Neuronal stem cell (in vitro differentiated cells): ENCODE data around the gene PCDHA8.
"Not testable (repeated sequence)": the region's sequence is repeated elsewhere in the genome, so short reads cannot be mapped to it uniquely, and the experiment has no call there.

Experiments
- DNase-seq: peaks from one replicate; pipeline ENCODE4 v3.0.0-alpha.2; 2013; ENCODE audit warnings: low spot score
- H2AFZ ChIP-seq: one replicate; pipeline ENCODE4 v1.6.1; 2013; ENCODE audit warnings: mild to moderate bottlenecking, low read length, inconsistent platforms
- H2AK5ac ChIP-seq: 2 replicates; pipeline ENCODE4 v1.6.1; 2013; ENCODE audit warnings: low read depth, mild to moderate bottlenecking, inconsistent platforms, low read length, moderate library complexity, mixed read lengths
- H2BK120ac ChIP-seq: 2 replicates; pipeline ENCODE4 v1.6.1; 2013; ENCODE audit warnings: low read depth, mild to moderate bottlenecking, inconsistent platforms, low read length, moderate library complexity, mixed read lengths
- H2BK12ac ChIP-seq: one replicate; pipeline ENCODE4 v1.6.1; 2013; ENCODE audit warnings: low read length, inconsistent platforms
- H2BK15ac ChIP-seq: 2 replicates; pipeline ENCODE4 v1.6.1; 2013; ENCODE audit warnings: mild to moderate bottlenecking, low read length, inconsistent platforms, mixed read lengths
- H2BK5ac ChIP-seq: one replicate; pipeline ENCODE4 v1.6.1; 2013; ENCODE audit warnings: inconsistent platforms, mild to moderate bottlenecking, low read length, moderate library complexity
- H3K14ac ChIP-seq: one replicate; pipeline ENCODE4 v1.6.1; 2013; ENCODE audit warnings: low read length, inconsistent platforms
- H3K18ac ChIP-seq: 2 replicates; pipeline ENCODE4 v1.6.1; 2013; ENCODE audit warnings: low read length, inconsistent platforms
- H3K23ac ChIP-seq: 2 replicates; pipeline ENCODE4 v1.6.1; 2013; ENCODE audit warnings: low read depth, mild to moderate bottlenecking, mixed read lengths, low read length, inconsistent platforms; ENCODE audit not compliant: poor library complexity
- H3K27ac ChIP-seq: replicated peaks from 3 replicates; pipeline ENCODE4 v1.5.1; 2013; ENCODE audit warnings: low read length, inconsistent platforms
- H3K27me3 ChIP-seq, 3 experiments: 2 replicates each; pipeline ENCODE4 v1.6.1; 2013; ENCODE audit warnings: low read length in 3 of 3, mild to moderate bottlenecking in 2 of 3, inconsistent platforms in 1 of 3, low read depth in 1 of 3, mixed read lengths in 1 of 3, moderate library complexity in 1 of 3; ENCODE audit not compliant: control insufficient read depth in 3 of 3, insufficient read depth in 3 of 3
- H3K36me3 ChIP-seq, 2 donors: replicated peaks in 1 of 2; 2 replicates each; pipeline ENCODE4 v1.6.1; 2013; ENCODE audit warnings: low read length in 2 of 2; ENCODE audit not compliant: control insufficient read depth in 2 of 2, insufficient read depth in 2 of 2
- H3K4ac ChIP-seq: 2 replicates; pipeline ENCODE4 v1.6.1; 2013; ENCODE audit warnings: inconsistent platforms, mild to moderate bottlenecking, low read length, moderate library complexity
- H3K4me1 ChIP-seq, 2 donors: 1 replicate in 1 of 2; 2 replicates in 1 of 2; pipeline ENCODE4 v1.6.1; 2013; ENCODE audit warnings: low read length in 2 of 2, low read depth in 1 of 2; ENCODE audit not compliant: control insufficient read depth in 2 of 2, insufficient read depth in 1 of 2
- H3K4me2 ChIP-seq: one replicate; pipeline ENCODE4 v1.6.1; 2013; ENCODE audit warnings: mild to moderate bottlenecking, low read length, inconsistent platforms; ENCODE audit not compliant: insufficient read depth, poor library complexity, severe bottlenecking
- H3K4me3 ChIP-seq, 2 donors: 2 replicates each; pipeline ENCODE4 v1.5.1; 2013; ENCODE audit warnings: low read length in 2 of 2, mild to moderate bottlenecking in 2 of 2, inconsistent platforms in 1 of 2, moderate library complexity in 1 of 2
- H3K79me1 ChIP-seq: one replicate; pipeline ENCODE4 v1.6.1; 2013; ENCODE audit warnings: low read depth, mild to moderate bottlenecking, inconsistent platforms, low read length, moderate library complexity
- H3K9ac ChIP-seq: one replicate; pipeline ENCODE4 v1.6.1; 2013; ENCODE audit warnings: mild to moderate bottlenecking, low read depth, low read length, inconsistent platforms; ENCODE audit not compliant: poor library complexity
- H3K9me3 ChIP-seq, 2 donors: replicated peaks in 1 of 2; 2 replicates each; pipeline versions ENCODE3 to v1.6.1; 2013; ENCODE audit warnings: low read length in 2 of 2, mild to moderate bottlenecking in 2 of 2, inconsistent platforms in 1 of 2, low read depth in 1 of 2, mixed read lengths in 1 of 2, moderate library complexity in 1 of 2; ENCODE audit not compliant: control insufficient read depth in 2 of 2, insufficient read depth in 1 of 2
- H4K8ac ChIP-seq: one replicate; pipeline ENCODE4 v1.6.1; 2013; ENCODE audit warnings: low read depth, mild to moderate bottlenecking, inconsistent platforms, low read length, moderate library complexity
- H4K91ac ChIP-seq: one replicate; pipeline ENCODE4 v1.6.1; 2013; ENCODE audit warnings: low read length, low read depth, mild to moderate bottlenecking, inconsistent platforms; ENCODE audit not compliant: poor library complexity
- WGBS, 2 donors: extraction: QIAGEN DNeasy Blood & Tissue Kit; methylation state at CpG; one replicate each; pipeline ENCODE4 v1.1.7; 2013; ENCODE audit warnings: missing lambda C conversion rate in 2 of 2, mixed read lengths in 1 of 2; ENCODE audit not compliant: insufficient read length in 2 of 2, insufficient replicate concordance in 1 of 2; ENCODE audit errors: extremely low coverage in 2 of 2; 5-methylcytosine and 5-hydroxymethylcytosine counted together

PCDHA8 gene

DNA sequence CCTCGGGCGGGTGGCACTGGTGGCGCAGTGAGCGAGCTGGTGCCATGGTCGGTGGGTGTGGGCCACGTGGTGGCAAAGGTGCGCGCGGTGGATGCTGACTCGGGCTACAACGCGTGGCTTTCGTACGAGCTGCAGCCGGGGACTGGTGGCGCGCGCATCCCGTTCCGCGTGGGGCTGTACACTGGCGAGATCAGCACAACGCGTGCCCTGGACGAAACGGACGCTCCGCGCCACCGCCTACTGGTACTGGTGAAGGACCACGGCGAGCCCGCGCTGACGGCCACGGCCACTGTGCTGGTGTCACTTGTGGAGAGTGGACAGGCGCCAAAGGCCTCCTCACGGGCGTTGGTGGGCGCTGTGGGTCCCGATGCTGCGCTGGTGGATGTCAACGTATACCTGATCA, 32.1 kb upstream of the PCDHA8 start:
- Histone ChIP-seq H3K36me3 (peaks cover 4 to 10% of the 10 kb centered on the region in 2 donors), H2BK15ac (no peak overlapping the region), H3K4me3 (no peak overlapping the region), H3K9me3 (peaks cover 12 to 38% of the 10 kb centered on the region in 2 donors), H3K27ac (no peak overlapping the region), H3K4me2 (no peak overlapping the region), H4K91ac (no peak overlapping the region), H3K27me3 (no peaks in the 10 kb centered on the region), H3K23ac (peak overlapping the region; percentile 91), H2AFZ (no peak overlapping the region), H2BK5ac (no peak overlapping the region), H2BK120ac (no peak overlapping the region), H3K79me1 (peaks cover 9% of the 10 kb centered on the region), H4K8ac (no peak overlapping the region), H3K4ac (no peak overlapping the region), H2BK12ac (no peak overlapping the region), H2AK5ac (no peak overlapping the region), H3K4me1 (no peaks in the 10 kb centered on the region), H3K9ac (peak overlapping the region; percentile 60), H3K18ac (no peak overlapping the region), H3K14ac (no peak overlapping the region)
- DNase-seq = no peak
- no CpG with 5 or more reads among the region's 43 CpGs for WGBS, 2 donors

DNA sequence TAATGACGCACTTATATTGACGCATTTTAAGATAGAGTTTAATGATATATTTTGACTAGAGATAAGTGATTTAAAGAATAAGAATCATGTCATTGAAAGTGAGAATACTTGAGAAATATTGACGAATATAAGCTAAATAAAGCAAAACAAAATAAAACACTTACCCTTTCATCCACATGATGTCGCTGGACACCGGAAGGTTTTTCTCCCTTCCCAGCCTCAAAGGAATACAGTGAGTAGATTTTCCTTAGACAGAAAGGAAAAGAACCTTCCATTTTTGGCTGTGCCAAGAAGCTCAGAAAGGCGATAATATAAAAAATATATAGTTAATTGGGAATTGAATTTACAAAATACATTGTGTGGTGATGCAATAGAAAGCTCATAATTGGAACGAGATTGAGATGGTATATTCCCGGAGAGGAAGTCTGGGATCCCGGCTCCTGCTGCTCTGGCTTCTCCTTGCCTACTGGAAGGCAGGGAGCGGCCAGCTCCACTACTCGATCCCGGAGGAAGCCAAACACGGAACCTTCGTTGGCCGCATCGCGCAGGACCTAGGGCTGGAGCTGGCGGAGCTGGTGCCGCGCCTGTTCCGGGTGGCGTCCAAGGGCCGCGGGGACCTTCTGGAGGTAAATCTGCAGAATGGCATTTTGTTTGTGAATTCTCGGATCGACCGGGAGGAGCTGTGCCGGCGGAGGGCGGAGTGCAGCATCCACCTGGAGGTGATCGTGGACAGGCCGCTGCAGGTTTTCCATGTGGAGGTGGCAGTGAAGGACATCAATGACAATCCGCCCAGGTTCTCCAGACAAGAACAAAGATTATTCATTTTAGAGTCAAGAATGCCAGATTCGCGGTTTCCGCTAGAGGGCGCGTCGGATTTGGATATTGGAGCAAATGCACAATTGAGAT, 19.4 kb upstream of the PCDHA8 start, which contains the start of gene PCDHA5:
Gene PCDHA5, plus strand, starts transcription at position 239 of the 906 bp plus-strand sequence.
- H3K4me1 ChIP-seq = no peaks in the 10 kb centered on the region
- H3K36me3 ChIP-seq = peaks cover 3 to 44% of the 10 kb centered on the region in 2 donors
- no peak within 1 kb of the TSS for H3K27ac ChIP-seq
- no peak within 1 kb of the TSS for H2BK120ac ChIP-seq
- H2BK12ac ChIP-seq = no peak within 1 kb of the TSS
- no peaks in the 10 kb centered on the region for H3K27me3 ChIP-seq
- H3K4ac ChIP-seq = no peak within 1 kb of the TSS
- no peak within 1 kb of the TSS for H3K9ac ChIP-seq
- H3K23ac ChIP-seq = no peak within 1 kb of the TSS
- H3K79me1 ChIP-seq = peaks cover 4% of the 10 kb centered on the region
- H2BK5ac ChIP-seq = no peak within 1 kb of the TSS
- H3K9me3 ChIP-seq = peaks cover 10 to 51% of the 10 kb centered on the region in 2 donors
- no peak within 1 kb of the TSS for H2AK5ac ChIP-seq
- H3K14ac ChIP-seq = no peak within 1 kb of the TSS
- whole genome bisulfite sequencing, 2 donors = 100% methylated on average over 2 of the region's 39 CpGs; no CpG with 5 or more reads in 1 of the 2 donors
- no peak within 1 kb of the TSS for H4K91ac ChIP-seq
- H3K18ac ChIP-seq = no peak within 1 kb of the TSS
- H2BK15ac ChIP-seq = no peak within 1 kb of the TSS
- H3K4me3 ChIP-seq = no peak within 1 kb of the TSS
- H4K8ac ChIP-seq = no peak within 1 kb of the TSS
- no peak within 1 kb of the TSS for H3K4me2 ChIP-seq
- DNase-seq = no peak
- no peak within 1 kb of the TSS for H2AFZ ChIP-seq

GRCh38 chr5:140822281-140822629, 18.7 kb upstream of the PCDHA8 start:
- Histone ChIP-seq H3K36me3 (peaks cover 3 to 44% of the 10 kb centered on the region in 2 donors), H2BK12ac (no peak overlapping the region), H2BK15ac (no peak overlapping the region), H3K14ac (no peak overlapping the region), H3K9me3 (peaks cover 10 to 48% of the 10 kb centered on the region in 2 donors), H3K27me3 (no peaks in the 10 kb centered on the region), H3K18ac (no peak overlapping the region), H3K27ac (no peak overlapping the region), H3K23ac (no peak overlapping the region), H3K4ac (no peak overlapping the region), H2BK5ac (no peak overlapping the region), H4K91ac (no peak overlapping the region), H3K4me1 (no peaks in the 10 kb centered on the region), H2AFZ (no peak overlapping the region), H3K4me3 (no peak overlapping the region), H3K9ac (no peak overlapping the region), H2AK5ac (no peak overlapping the region), H2BK120ac (no peak overlapping the region), H4K8ac (no peak overlapping the region), H3K79me1 (peaks cover 4% of the 10 kb centered on the region), H3K4me2 (no peak overlapping the region)
- no peak for DNase-seq
- no CpG with 5 or more reads among the region's 6 CpGs for WGBS, 2 donors

GRCh38 chr5:140822969-140823368, 18.0 kb upstream of the PCDHA8 start:
- Histone ChIP-seq H3K36me3 (peaks cover 3 to 42% of the 10 kb centered on the region in 2 donors), H3K14ac (peak overlapping the region; percentile 8), H3K9me3 (peaks cover 10 to 45% of the 10 kb centered on the region in 2 donors), H3K4me3 (peak overlapping the region in 1 of 2 donors; percentile 65)
- not testable (repeated sequence) for H3K4me1 ChIP-seq, H4K8ac ChIP-seq, H2BK15ac ChIP-seq, H4K91ac ChIP-seq, H3K9ac ChIP-seq, H3K4me2 ChIP-seq, H3K4ac ChIP-seq, H2BK5ac ChIP-seq, H3K18ac ChIP-seq, H3K23ac ChIP-seq, H3K27ac ChIP-seq, DNase-seq, H2AFZ ChIP-seq, H3K79me1 ChIP-seq, H2BK120ac ChIP-seq, H3K27me3 ChIP-seq, H2AK5ac ChIP-seq, H2BK12ac ChIP-seq
- WGBS, 2 donors = no CpG with 5 or more reads among the region's 48 CpGs
